Measurements from ENCODE around the gene NHEJ1. TPM values are rescaled to one million over a fixed set of nuclear protein-coding genes. Genes with fewer than 3 reads are reported as not detected.

Gene NHEJ1
- total RNA-seq, 1 donor from 2014 or later = 10.8 TPM

DNA sequence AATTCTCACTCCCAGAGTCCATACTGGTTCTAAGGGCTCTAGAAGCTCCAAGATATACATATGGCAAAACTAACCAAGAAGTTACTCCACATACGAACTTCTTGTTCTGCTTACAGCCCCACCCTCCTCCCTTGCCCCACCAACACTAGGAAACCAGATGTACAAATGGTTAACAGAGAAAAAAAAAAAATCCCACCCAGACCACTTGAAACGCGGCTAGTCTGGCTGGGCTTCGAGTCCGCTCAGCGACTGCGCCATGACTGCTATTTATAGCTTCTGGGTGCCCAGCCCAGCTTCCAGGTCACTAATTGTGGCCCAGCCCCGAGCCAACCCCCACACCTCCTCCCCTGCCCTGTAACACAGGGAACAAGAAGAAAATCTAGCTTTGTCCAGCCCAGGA lies 52.9 kb downstream of the NHEJ1 start:
- Mint-ChIP-seq H3K36me3 (ENCODE audit: low read depth, unreplicated experiment) (no peaks in the 10 kb centered on the region), H3K27ac (ENCODE audit: unreplicated experiment) (no peak overlapping the region), H3K9me3 (ENCODE audit: unreplicated experiment) (no peaks in the 10 kb centered on the region), H3K4me1 (ENCODE audit: low read depth, unreplicated experiment) (peaks cover 4% of the 10 kb centered on the region), H3K4me3 (ENCODE audit: unreplicated experiment) (no peak overlapping the region), H3K27me3 (ENCODE audit: low read depth, unreplicated experiment) (peaks cover 14% of the 10 kb centered on the region)
- no peak for TF ChIP-seq CTCF (IDR thresholded peaks at IDR 0.05; ENCODE audit: insufficient read depth, low read depth, low read length)
- Histone ChIP-seq H4K20me1 (ENCODE audit: insufficient read depth, low read length) (peaks cover 10% of the 10 kb centered on the region), H3K4me2 (ENCODE audit: low read length) (no peak overlapping the region), H3K4me1 (ENCODE audit: insufficient read depth, low read length) (no peaks in the 10 kb centered on the region), H3K27me3 (ENCODE audit: insufficient read depth, low read length) (no peaks in the 10 kb centered on the region), H3K4me3 (ENCODE audit: insufficient read depth, low read depth, low read length) (no peak overlapping the region), H3K9me3 (ENCODE audit: insufficient read depth, low read depth, low read length) (no peaks in the 10 kb centered on the region), H2AFZ (ENCODE audit: low read depth, low read length) (no peak overlapping the region), H3K36me3 (ENCODE audit: insufficient read depth, low read length) (no peaks in the 10 kb centered on the region), H3K79me2 (ENCODE audit: insufficient read depth, low read length) (no peaks in the 10 kb centered on the region), H3K9ac (ENCODE audit: low read length) (no peak overlapping the region), H3K27ac (ENCODE audit: low read depth, low read length) (no peak overlapping the region)
- DNase-seq (ENCODE audit: low read depth) = no peak
- no peak for FAIRE-seq

DNA sequence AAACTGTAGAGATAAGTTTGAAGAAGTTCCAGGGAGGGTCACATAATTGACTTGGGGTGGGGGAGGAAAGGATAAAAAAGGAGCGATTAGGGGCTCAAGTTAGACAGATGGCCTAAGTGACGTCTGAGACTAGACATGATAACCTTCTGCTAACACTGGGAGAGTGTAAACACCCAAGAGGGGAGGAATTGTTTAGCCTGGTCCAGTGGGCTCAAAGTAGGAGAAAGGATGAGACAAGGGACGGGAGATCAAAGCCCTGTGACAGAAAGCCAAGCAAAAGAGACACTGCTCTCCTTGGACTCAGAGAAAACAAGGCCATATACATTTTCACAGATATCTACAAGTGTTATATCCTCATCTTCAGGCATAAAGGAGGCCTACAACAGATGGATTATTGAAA lies 54.4 kb downstream of the NHEJ1 start:
- Mint-ChIP-seq H3K4me3 (ENCODE audit: unreplicated experiment) (no peak overlapping the region), H3K27ac (ENCODE audit: unreplicated experiment) (no peak overlapping the region), H3K36me3 (ENCODE audit: low read depth, unreplicated experiment) (peaks cover 2% of the 10 kb centered on the region), H3K27me3 (ENCODE audit: low read depth, unreplicated experiment) (peaks cover 11% of the 10 kb centered on the region), H3K9me3 (ENCODE audit: unreplicated experiment) (no peaks in the 10 kb centered on the region), H3K4me1 (ENCODE audit: low read depth, unreplicated experiment) (peaks cover 4% of the 10 kb centered on the region)
- DNase-seq (ENCODE audit: low read depth) (no peak), FAIRE-seq (no peak)
- Histone ChIP-seq H3K79me2 (ENCODE audit: insufficient read depth, low read length) (no peaks in the 10 kb centered on the region), H3K4me2 (ENCODE audit: low read length) (no peak overlapping the region), H3K27me3 (ENCODE audit: insufficient read depth, low read length) (no peaks in the 10 kb centered on the region), H3K4me3 (ENCODE audit: insufficient read depth, low read depth, low read length) (no peak overlapping the region), H3K4me1 (ENCODE audit: insufficient read depth, low read length) (no peaks in the 10 kb centered on the region), H3K9ac (ENCODE audit: low read length) (no peak overlapping the region), H3K9me3 (ENCODE audit: insufficient read depth, low read depth, low read length) (no peaks in the 10 kb centered on the region), H3K27ac (ENCODE audit: low read depth, low read length) (no peak overlapping the region), H3K36me3 (ENCODE audit: insufficient read depth, low read length) (no peaks in the 10 kb centered on the region), H2AFZ (ENCODE audit: low read depth, low read length) (no peak overlapping the region), H4K20me1 (ENCODE audit: insufficient read depth, low read length) (peaks cover 10% of the 10 kb centered on the region)
- no peak for TF ChIP-seq CTCF (IDR thresholded peaks at IDR 0.05; ENCODE audit: insufficient read depth, low read depth, low read length)

DNA sequence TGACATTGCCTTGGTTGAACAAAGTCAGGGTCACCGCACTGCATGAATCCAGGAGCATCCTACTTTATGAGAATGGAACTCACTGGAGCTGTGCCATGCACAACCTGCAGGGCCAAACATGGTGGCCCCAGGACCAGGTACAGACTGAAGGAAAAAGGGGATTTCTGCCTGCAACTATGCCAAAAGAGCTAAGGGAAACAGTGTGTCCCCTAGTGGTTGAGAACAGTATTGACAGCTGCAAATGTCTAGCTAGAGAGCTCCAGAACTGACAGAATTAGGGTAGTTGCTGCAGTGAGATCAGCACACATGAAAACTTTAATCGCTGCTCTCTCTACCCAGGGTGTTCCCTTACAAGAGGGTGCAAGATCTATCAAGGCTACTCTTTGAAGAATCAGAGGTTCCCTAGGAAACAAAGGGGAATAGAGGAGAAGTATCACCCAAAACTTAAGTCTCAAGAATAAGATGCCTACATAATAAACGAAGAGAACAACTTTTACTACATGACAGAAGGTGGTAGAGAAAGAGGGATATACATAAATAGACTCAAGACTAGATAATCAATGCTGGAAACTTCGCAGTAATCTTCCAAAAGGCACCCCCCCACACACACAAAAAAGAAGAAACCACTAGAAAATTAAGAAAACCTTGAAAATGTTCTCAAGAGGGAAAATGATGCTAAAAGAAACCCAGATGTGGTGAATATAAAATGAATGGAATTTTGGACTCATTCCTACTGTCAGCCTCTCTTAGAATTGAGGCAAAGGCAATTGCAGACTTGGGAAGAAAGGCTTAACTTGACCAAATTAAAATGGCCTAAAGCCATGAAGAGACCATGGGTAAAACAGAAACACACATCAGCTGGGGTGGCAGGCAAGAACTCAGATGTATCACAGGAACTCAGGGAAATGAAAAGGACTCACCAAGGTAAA lies 56.2 kb downstream of the NHEJ1 start:
- Mint-ChIP-seq H3K36me3 (ENCODE audit: low read depth, unreplicated experiment) (peaks cover 2% of the 10 kb centered on the region), H3K4me1 (ENCODE audit: low read depth, unreplicated experiment) (peaks cover 4% of the 10 kb centered on the region), H3K4me3 (ENCODE audit: unreplicated experiment) (no peak overlapping the region), H3K9me3 (ENCODE audit: unreplicated experiment) (no peaks in the 10 kb centered on the region), H3K27ac (ENCODE audit: unreplicated experiment) (peak overlapping the region; percentile 30), H3K27me3 (ENCODE audit: low read depth, unreplicated experiment) (peaks cover 8% of the 10 kb centered on the region)
- H3K4me3 ChIP-seq (ENCODE audit: insufficient read depth, low read depth, low read length) = no peak overlapping the region
- H3K9ac ChIP-seq (ENCODE audit: low read length) = no peak overlapping the region
- H2AFZ ChIP-seq (ENCODE audit: low read depth, low read length) = no peak overlapping the region
- no peaks in the 10 kb centered on the region for H3K4me1 ChIP-seq (ENCODE audit: insufficient read depth, low read length)
- H3K27ac ChIP-seq (ENCODE audit: low read depth, low read length) = no peak overlapping the region
- no peak overlapping the region for H3K4me2 ChIP-seq (ENCODE audit: low read length)
- no peak for FAIRE-seq
- H3K79me2 ChIP-seq (ENCODE audit: insufficient read depth, low read length) = no peaks in the 10 kb centered on the region
- no peaks in the 10 kb centered on the region for H3K9me3 ChIP-seq (ENCODE audit: insufficient read depth, low read depth, low read length)
- peaks cover 8% of the 10 kb centered on the region for H4K20me1 ChIP-seq (ENCODE audit: insufficient read depth, low read length)
- peak; percentile 3 for DNase-seq (ENCODE audit: low read depth)
- no peaks in the 10 kb centered on the region for H3K27me3 ChIP-seq (ENCODE audit: insufficient read depth, low read length)
- TF ChIP-seq EZH2 (IDR thresholded peaks at IDR 0.05; ENCODE audit: insufficient read depth, low read length) = no peak
- peak; percentile 82 for TF ChIP-seq CTCF (IDR thresholded peaks at IDR 0.05; ENCODE audit: insufficient read depth, low read depth, low read length)
- H3K36me3 ChIP-seq (ENCODE audit: insufficient read depth, low read length) = no peaks in the 10 kb centered on the region
